Astrocyte (in vitro differentiated cells and primary cell): Measurements from ENCODE around the gene GPC5. TPM values are rescaled to one million over a fixed set of nuclear protein-coding genes. Genes with fewer than 3 reads are reported as not detected.

Experiments
- DNase-seq: peaks from one replicate; pipeline ENCODE4 v3.0.0-alpha.2; 2010; ENCODE audit warnings: low read depth
- FAIRE-seq: peaks from 2 replicates; lab custom pipeline; 2011; peaks lifted over from hg19 to GRCh38; lab: Jason Lieb, UNC
- H2AFZ ChIP-seq: 2 replicates; pipeline ENCODE4 v1.6.0; 2012; ENCODE audit warnings: low read depth, low read length, inconsistent platforms
- H3K27ac ChIP-seq: 2 replicates; pipeline ENCODE4 v1.5.1; 2011; ENCODE audit warnings: low read depth, low read length, inconsistent platforms
- H3K27me3 ChIP-seq: 2 replicates; pipeline ENCODE4 v1.6.0; 2011; ENCODE audit warnings: low read length, inconsistent platforms; ENCODE audit not compliant: insufficient read depth
- H3K36me3 ChIP-seq: 2 replicates; pipeline ENCODE4 v1.5.1; 2011; ENCODE audit warnings: low read length, inconsistent platforms; ENCODE audit not compliant: insufficient read depth
- H3K4me1 ChIP-seq: 2 replicates; pipeline ENCODE4 v1.5.1; 2011; ENCODE audit warnings: low read length, inconsistent platforms; ENCODE audit not compliant: insufficient read depth
- H3K4me2 ChIP-seq: 2 replicates; pipeline ENCODE4 v1.6.0; 2012; ENCODE audit warnings: low read length, inconsistent platforms
- H3K4me3 ChIP-seq: 2 replicates; pipeline ENCODE4 v1.5.1; 2011; ENCODE audit warnings: low read depth, mild to moderate bottlenecking, low read length, inconsistent platforms; ENCODE audit not compliant: insufficient read depth
- H3K79me2 ChIP-seq: 2 replicates; pipeline ENCODE4 v1.6.0; 2012; ENCODE audit warnings: mild to moderate bottlenecking, low read length, inconsistent platforms; ENCODE audit not compliant: insufficient read depth
- H3K9ac ChIP-seq: 2 replicates; pipeline ENCODE4 v1.6.0; 2012; ENCODE audit warnings: mild to moderate bottlenecking, low read length, inconsistent platforms
- H3K9me3 ChIP-seq: 2 replicates; pipeline ENCODE4 v1.5.1; 2012; ENCODE audit warnings: low read depth, mild to moderate bottlenecking, low read length, inconsistent platforms; ENCODE audit not compliant: insufficient read depth
- H4K20me1 ChIP-seq: 2 replicates; pipeline ENCODE4 v1.6.0; 2012; ENCODE audit warnings: low read length, inconsistent platforms; ENCODE audit not compliant: insufficient read depth
- H3K27ac Mint-ChIP-seq: one replicate; pipeline ENCODE4 v1.8.0; 2021; ENCODE audit warnings: mild to moderate bottlenecking, mixed read lengths; ENCODE audit not compliant: unreplicated experiment
- H3K27me3 Mint-ChIP-seq: one replicate; pipeline ENCODE4 v1.8.0; 2021; ENCODE audit warnings: low read depth, mixed read lengths; ENCODE audit not compliant: unreplicated experiment
- H3K36me3 Mint-ChIP-seq: one replicate; pipeline ENCODE4 v1.8.0; 2021; ENCODE audit warnings: low read depth, mixed read lengths; ENCODE audit not compliant: unreplicated experiment
- H3K4me1 Mint-ChIP-seq: one replicate; pipeline ENCODE4 v1.8.0; 2021; ENCODE audit warnings: low read depth, mixed read lengths; ENCODE audit not compliant: unreplicated experiment
- H3K4me3 Mint-ChIP-seq: one replicate; pipeline ENCODE4 v1.8.0; 2021; ENCODE audit warnings: mild to moderate bottlenecking, moderate library complexity, mixed read lengths; ENCODE audit not compliant: unreplicated experiment
- H3K9me3 Mint-ChIP-seq: one replicate; pipeline ENCODE4 v1.8.0; 2021; ENCODE audit warnings: mild to moderate bottlenecking, mixed read lengths; ENCODE audit not compliant: unreplicated experiment
- CTCF ChIP-seq: IDR thresholded peaks from 2 replicates; pipeline ENCODE4 v1.5.1; 2011; ENCODE audit warnings: low read depth, mild to moderate bottlenecking, inconsistent platforms, low read length, moderate library complexity; ENCODE audit not compliant: insufficient read depth
- EZH2 ChIP-seq: IDR thresholded peaks from 2 replicates; pipeline ENCODE4 v1.6.1; 2012; ENCODE audit warnings: mild to moderate bottlenecking, low read length, inconsistent platforms; ENCODE audit not compliant: insufficient read depth
- total RNA-seq: library from RNA; stranded (reverse); gene quantifications from 2 replicates; pipeline ENCODE4 v1.2.1, GENCODE V29; 2021

The GPC5 gene
- total RNA-seq, 1 donor from 2014 or later = 1.1 TPM

- H3K36me3 ChIP-seq = peaks cover 59% of the 10 kb centered on the region
- no peaks in the 10 kb centered on the region for H3K27me3 Mint-ChIP-seq
- no peak overlapping the region for H2AFZ ChIP-seq
- no peaks in the 10 kb centered on the region for H3K27me3 ChIP-seq
- H3K4me3 ChIP-seq = no peak overlapping the region
- FAIRE-seq = no peak
- no peak overlapping the region for H3K4me3 Mint-ChIP-seq
- TF ChIP-seq EZH2 = no peak
- TF ChIP-seq CTCF = no peak
- H3K4me1 ChIP-seq = peaks cover 17% of the 10 kb centered on the region
- peak overlapping the region; percentile 22 for H3K27ac Mint-ChIP-seq
- H3K4me1 Mint-ChIP-seq = peaks cover 30% of the 10 kb centered on the region
- no peak for DNase-seq
- H3K9ac ChIP-seq = no peak overlapping the region
- no peaks in the 10 kb centered on the region for H3K9me3 Mint-ChIP-seq
- H4K20me1 ChIP-seq = peaks cover 80% of the 10 kb centered on the region
- H3K27ac ChIP-seq = no peak overlapping the region
- no peak overlapping the region for H3K4me2 ChIP-seq
- no peaks in the 10 kb centered on the region for H3K36me3 Mint-ChIP-seq
- H3K79me2 ChIP-seq = peaks cover 54% of the 10 kb centered on the region
- no peaks in the 10 kb centered on the region for H3K9me3 ChIP-seq
Observed at GRCh38 chr13:91353494-91353893, 44.9 kb upstream of the GPC5 start.

GRCh38 chr13:91355099-91355825, 43.2 kb upstream of the GPC5 start:
- no peak for TF ChIP-seq EZH2
- no peak for TF ChIP-seq CTCF
- Histone ChIP-seq H3K27ac (no peak overlapping the region), H2AFZ (no peak overlapping the region), H3K4me1 (peaks cover 13% of the 10 kb centered on the region), H3K36me3 (peaks cover 58% of the 10 kb centered on the region), H3K4me3 (no peak overlapping the region), H3K79me2 (peaks cover 40% of the 10 kb centered on the region), H3K9me3 (no peaks in the 10 kb centered on the region), H3K9ac (no peak overlapping the region), H3K27me3 (no peaks in the 10 kb centered on the region), H3K4me2 (no peak overlapping the region), H4K20me1 (peaks cover 72% of the 10 kb centered on the region)
- no peak for DNase-seq
- no peak overlapping the region for H3K4me3 Mint-ChIP-seq
- no peaks in the 10 kb centered on the region for H3K9me3 Mint-ChIP-seq
- H3K36me3 Mint-ChIP-seq = no peaks in the 10 kb centered on the region
- H3K27ac Mint-ChIP-seq = no peak overlapping the region
- no peaks in the 10 kb centered on the region for H3K27me3 Mint-ChIP-seq
- H3K4me1 Mint-ChIP-seq = peaks cover 30% of the 10 kb centered on the region
- no peak for FAIRE-seq
